ENCODE data around the gene PTPRD. TPM values are rescaled to one million over a fixed set of nuclear protein-coding genes. Genes with fewer than 3 reads are reported as not detected.

PTPRD gene
- total RNA-seq, 1 donor from 2014 or later, result 136 TPM

DNA sequence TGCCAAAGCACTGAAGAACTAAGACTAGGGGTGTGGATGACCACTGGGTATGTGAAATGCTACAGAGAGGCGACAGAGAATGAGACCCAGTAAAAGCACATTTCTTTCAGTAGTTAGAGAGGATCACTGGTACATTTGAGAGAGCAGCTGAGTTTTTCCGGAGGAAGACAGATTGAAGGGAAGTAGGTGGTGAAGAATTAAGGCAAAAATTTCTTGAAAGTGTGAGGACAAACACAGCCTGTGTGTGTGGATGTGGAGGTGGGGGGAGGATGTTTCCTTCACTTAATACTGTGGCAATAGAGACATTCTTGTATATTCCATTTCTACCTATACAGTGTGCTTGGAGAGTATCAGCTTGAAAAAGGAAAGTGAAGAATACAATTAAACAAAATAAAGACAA lies 1942.1 kb downstream of the PTPRD start:
- Mint-ChIP-seq H3K4me1 (peaks cover 33% of the 10 kb centered on the region), H3K27ac (no peak overlapping the region), H3K4me3 (no peak overlapping the region), H3K27me3 (ENCODE audit: insufficient read depth, low read depth) (no peaks in the 10 kb centered on the region), H3K9me3 (no peaks in the 10 kb centered on the region), H3K36me3 (peaks cover 3% of the 10 kb centered on the region)
- peaks cover 10% of the 10 kb centered on the region for H3K79me2 ChIP-seq (ENCODE audit: low read depth)
- H4K20me1 ChIP-seq (ENCODE audit: low read depth), result no peaks in the 10 kb centered on the region
- H3K9ac ChIP-seq, result no peak overlapping the region
- peaks cover 7% of the 10 kb centered on the region for H3K4me1 ChIP-seq
- TF ChIP-seq, protein P1, sequence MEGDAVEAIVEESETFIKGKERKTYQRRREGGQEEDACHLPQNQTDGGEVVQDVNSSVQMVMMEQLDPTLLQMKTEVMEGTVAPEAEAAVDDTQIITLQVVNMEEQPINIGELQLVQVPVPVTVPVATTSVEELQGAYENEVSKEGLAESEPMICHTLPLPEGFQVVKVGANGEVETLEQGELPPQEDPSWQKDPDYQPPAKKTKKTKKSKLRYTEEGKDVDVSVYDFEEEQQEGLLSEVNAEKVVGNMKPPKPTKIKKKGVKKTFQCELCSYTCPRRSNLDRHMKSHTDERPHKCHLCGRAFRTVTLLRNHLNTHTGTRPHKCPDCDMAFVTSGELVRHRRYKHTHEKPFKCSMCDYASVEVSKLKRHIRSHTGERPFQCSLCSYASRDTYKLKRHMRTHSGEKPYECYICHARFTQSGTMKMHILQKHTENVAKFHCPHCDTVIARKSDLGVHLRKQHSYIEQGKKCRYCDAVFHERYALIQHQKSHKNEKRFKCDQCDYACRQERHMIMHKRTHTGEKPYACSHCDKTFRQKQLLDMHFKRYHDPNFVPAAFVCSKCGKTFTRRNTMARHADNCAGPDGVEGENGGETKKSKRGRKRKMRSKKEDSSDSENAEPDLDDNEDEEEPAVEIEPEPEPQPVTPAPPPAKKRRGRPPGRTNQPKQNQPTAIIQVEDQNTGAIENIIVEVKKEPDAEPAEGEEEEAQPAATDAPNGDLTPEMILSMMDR (IDR thresholded peaks at IDR 0.05), result no peak
- no peak for TF ChIP-seq EZH2 (IDR thresholded peaks at IDR 0.05)
- no peak for TF ChIP-seq EZH2phosphoT487 (IDR thresholded peaks at IDR 0.05)
- no peak overlapping the region for H3K4me2 ChIP-seq
- no peaks in the 10 kb centered on the region for H3K27me3 ChIP-seq
- no peak for DNase-seq (ENCODE audit: low spot score)
- H3K27ac ChIP-seq, result no peak overlapping the region
- no peak overlapping the region for H3K4me3 ChIP-seq
- no peaks in the 10 kb centered on the region for H3K36me3 ChIP-seq
- no peaks in the 10 kb centered on the region for H3K9me3 ChIP-seq (ENCODE audit: low read depth)
- H2AFZ ChIP-seq (replicated peaks), result no peak overlapping the region
- no peaks in the 10 kb centered on the region for H3F3A ChIP-seq (ENCODE audit: low read depth)

DNA sequence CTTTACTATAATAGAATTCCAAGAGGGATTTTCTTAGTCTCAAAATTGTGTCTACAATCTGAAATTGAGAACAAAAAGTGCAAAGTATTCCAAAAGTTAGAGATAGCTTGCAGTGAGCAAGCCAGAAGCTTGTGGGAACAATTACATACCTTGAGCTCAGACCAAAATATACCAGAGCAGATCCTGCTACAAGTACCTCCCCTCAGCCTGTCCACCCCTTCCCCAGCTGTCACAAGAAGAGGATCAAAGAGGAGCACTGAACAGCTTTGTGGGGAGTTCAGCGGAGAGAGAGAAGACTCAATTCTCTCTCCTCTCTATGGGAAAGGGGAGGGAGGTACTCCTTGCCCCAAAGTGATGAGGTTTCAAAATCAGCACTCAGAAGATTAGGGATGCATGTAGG lies 1944.1 kb downstream of the PTPRD start:
- no peak overlapping the region for H3K9ac ChIP-seq
- DNase-seq (ENCODE audit: low spot score), result no peak
- Mint-ChIP-seq H3K4me3 (no peak overlapping the region), H3K27me3 (ENCODE audit: insufficient read depth, low read depth) (no peaks in the 10 kb centered on the region), H3K4me1 (peaks cover 31% of the 10 kb centered on the region), H3K36me3 (peaks cover 3% of the 10 kb centered on the region), H3K27ac (no peak overlapping the region), H3K9me3 (no peaks in the 10 kb centered on the region)
- no peak overlapping the region for H3K27ac ChIP-seq
- H3K9me3 ChIP-seq (ENCODE audit: low read depth), result no peaks in the 10 kb centered on the region
- peaks cover 15% of the 10 kb centered on the region for H3K79me2 ChIP-seq (ENCODE audit: low read depth)
- no peak overlapping the region for H3K4me2 ChIP-seq
- no peaks in the 10 kb centered on the region for H3K27me3 ChIP-seq
- H3K4me1 ChIP-seq, result peaks cover 21% of the 10 kb centered on the region
- no peaks in the 10 kb centered on the region for H3K36me3 ChIP-seq
- H3F3A ChIP-seq (ENCODE audit: low read depth), result no peaks in the 10 kb centered on the region
- no peak overlapping the region for H2AFZ ChIP-seq (replicated peaks)
- TF ChIP-seq, protein P1 (IDR thresholded peaks at IDR 0.05), result no peak
- TF ChIP-seq EZH2phosphoT487 (IDR thresholded peaks at IDR 0.05) (no peak), EZH2 (IDR thresholded peaks at IDR 0.05) (no peak)
- H3K4me3 ChIP-seq, result no peak overlapping the region
- H4K20me1 ChIP-seq (ENCODE audit: low read depth), result peaks cover 6% of the 10 kb centered on the region

DNA sequence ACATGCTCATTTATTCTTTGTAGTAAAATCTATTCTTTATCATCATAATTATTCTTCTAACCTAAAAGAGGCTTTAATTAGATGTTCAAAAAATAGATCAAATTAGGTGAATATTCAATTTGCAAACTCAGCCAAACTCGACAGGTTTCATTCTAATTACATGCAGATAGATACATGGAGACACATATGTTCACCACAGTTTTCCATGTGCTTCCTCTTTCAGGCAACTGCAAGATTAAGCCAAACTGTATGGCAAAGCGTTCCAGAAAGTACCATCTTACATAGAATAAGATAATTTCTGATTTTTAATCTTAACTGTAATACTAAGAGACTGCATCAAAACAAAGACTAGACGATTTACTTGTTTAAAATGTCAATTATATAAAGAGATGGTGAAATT lies 1944.6 kb downstream of the PTPRD start:
- TF ChIP-seq EZH2phosphoT487 (IDR thresholded peaks at IDR 0.05) (no peak), EZH2 (IDR thresholded peaks at IDR 0.05) (no peak)
- TF ChIP-seq, protein P1 (IDR thresholded peaks at IDR 0.05), result no peak
- Histone ChIP-seq H3K9me3 (ENCODE audit: low read depth) (no peaks in the 10 kb centered on the region), H3K27me3 (no peaks in the 10 kb centered on the region), H3F3A (ENCODE audit: low read depth) (no peaks in the 10 kb centered on the region), H3K4me3 (no peak overlapping the region), H3K79me2 (ENCODE audit: low read depth) (peaks cover 10% of the 10 kb centered on the region), H3K4me2 (no peak overlapping the region), H3K9ac (no peak overlapping the region), H3K4me1 (peaks cover 21% of the 10 kb centered on the region), H2AFZ (replicated peaks) (no peak overlapping the region), H3K36me3 (no peaks in the 10 kb centered on the region), H4K20me1 (ENCODE audit: low read depth) (peaks cover 6% of the 10 kb centered on the region), H3K27ac (no peak overlapping the region)
- Mint-ChIP-seq H3K36me3 (peaks cover 3% of the 10 kb centered on the region), H3K4me1 (peaks cover 26% of the 10 kb centered on the region), H3K27me3 (ENCODE audit: insufficient read depth, low read depth) (no peaks in the 10 kb centered on the region), H3K9me3 (no peaks in the 10 kb centered on the region), H3K4me3 (no peak overlapping the region), H3K27ac (no peak overlapping the region)
- DNase-seq (ENCODE audit: low spot score), result no peak

Measured in neural progenitor cell (in vitro differentiated cells).